IMR-90 (cell line): Measurements from ENCODE around the gene MCF2L2. TPM values are rescaled to one million over a fixed set of nuclear protein-coding genes. Genes with fewer than 3 reads are reported as not detected.

Experiments
- ATAC-seq: fragments of 200-7000 bp; cut with Tn5 transposase; 2 replicates; pipeline ENCODE4 v1.9.1; 2020; ENCODE audit warnings: low read depth, mild to moderate bottlenecking, moderate library complexity
- BruUV-seq: library from RNA; stranded (reverse); fragments of 400-500 nt; replicated peaks from 2 replicates; lab custom pipeline; 2021; lab: Mats Ljungman, UMichigan
- CTCF ChIA-PET: fragments of 300-600 bp; formaldehyde crosslinking; extraction: SDS; loops from one replicate; lab custom pipeline; 2021; ENCODE audit warnings: antibody characterized with exemption; lab: Yijun Ruan, JAX
- POLR2A ChIA-PET: fragments of 300-600 bp; sonication (Branson Sonifier 250); formaldehyde crosslinking; loops from one replicate; lab custom pipeline; 2022; ENCODE audit warnings: antibody characterized with exemption; ENCODE audit not compliant: unreplicated experiment; lab: Charles Lee
- DNase-seq: peaks from one replicate; pipeline ENCODE4 v3.0.0; 2013
- H2AFZ ChIP-seq: replicated peaks from 2 replicates; pipeline ENCODE3; 2013; ENCODE audit warnings: low read length, mild to moderate bottlenecking; ENCODE audit not compliant: poor library complexity
- H2AK5ac ChIP-seq: 2 replicates; pipeline ENCODE4 v1.6.1; 2013; ENCODE audit warnings: low read depth, low read length, inconsistent platforms
- H2AK9ac ChIP-seq: replicated peaks from 2 replicates; pipeline ENCODE3; 2013; ENCODE audit warnings: mild to moderate bottlenecking, low read depth, low read length, moderate library complexity; ENCODE audit not compliant: poor library complexity
- H2BK120ac ChIP-seq: 2 replicates; pipeline ENCODE4 v1.6.1; 2013; ENCODE audit warnings: low read depth, low read length, inconsistent platforms
- H2BK15ac ChIP-seq: 3 replicates; pipeline ENCODE4 v1.6.1; 2013; ENCODE audit warnings: low read depth, low read length, inconsistent platforms
- H2BK20ac ChIP-seq: 2 replicates; pipeline ENCODE4 v1.6.1; 2013; ENCODE audit warnings: low read depth, mild to moderate bottlenecking, inconsistent platforms, low read length, moderate library complexity
- H2BK5ac ChIP-seq: 2 replicates; pipeline ENCODE4 v1.6.1; 2013; ENCODE audit warnings: mild to moderate bottlenecking, low read depth, low read length, inconsistent platforms; ENCODE audit not compliant: poor library complexity, severe bottlenecking
- H3K14ac ChIP-seq: replicated peaks from 2 replicates; pipeline ENCODE4 v1.6.1; 2013; ENCODE audit warnings: low read depth, low read length, inconsistent platforms
- H3K18ac ChIP-seq: 2 replicates; pipeline ENCODE4 v1.6.1; 2013; ENCODE audit warnings: low read depth, low read length, control low read depth
- H3K23ac ChIP-seq: 2 replicates; pipeline ENCODE4 v1.6.1; 2013; ENCODE audit warnings: low read depth, low read length, inconsistent platforms
- H3K27ac ChIP-seq: 2 replicates; pipeline ENCODE4 v1.5.1; 2013; ENCODE audit warnings: mild to moderate bottlenecking, control low read depth, low read length; ENCODE audit not compliant: insufficient read depth
- H3K27me3 ChIP-seq: 2 replicates; pipeline ENCODE4 v1.6.1; 2013; ENCODE audit warnings: low read length; ENCODE audit not compliant: control insufficient read depth, insufficient read depth
- H3K36me3 ChIP-seq: 2 replicates; pipeline ENCODE4 v1.6.1; 2013; ENCODE audit warnings: low read length, mixed read lengths; ENCODE audit not compliant: control insufficient read depth, insufficient read depth
- H3K4ac ChIP-seq: 2 replicates; pipeline ENCODE4 v1.6.1; 2013; ENCODE audit warnings: low read depth, low read length, inconsistent platforms
- H3K4me1 ChIP-seq: 2 replicates; pipeline ENCODE4 v1.6.1; 2013; ENCODE audit warnings: low read length, mixed read lengths; ENCODE audit not compliant: control insufficient read depth, insufficient read depth
- H3K4me2 ChIP-seq: 2 replicates; pipeline ENCODE4 v1.6.1; 2013; ENCODE audit warnings: low read depth, mild to moderate bottlenecking, control low read depth, low read length, moderate library complexity
- H3K4me3 ChIP-seq: 2 replicates; pipeline ENCODE4 v1.5.1; 2013; ENCODE audit warnings: low read depth, mild to moderate bottlenecking, control low read depth, low read length, moderate library complexity; ENCODE audit not compliant: insufficient read depth
- H3K56ac ChIP-seq: 2 replicates; pipeline ENCODE4 v1.6.1; 2013; ENCODE audit warnings: low read length, inconsistent platforms; ENCODE audit not compliant: insufficient read depth; ENCODE audit errors: extremely low read depth
- H3K79me1 ChIP-seq, 2 experiments: 2 replicates each; pipeline ENCODE4 v1.6.1; 2013; ENCODE audit warnings: low read length in 2 of 2, inconsistent platforms in 1 of 2, low read depth in 1 of 2
- H3K9ac ChIP-seq: 2 replicates; pipeline ENCODE4 v1.6.1; 2013; ENCODE audit warnings: low read depth, low read length, control low read depth
- H3K9me1 ChIP-seq: 2 replicates; pipeline ENCODE4 v1.6.1; 2013; ENCODE audit warnings: low read length, inconsistent platforms; ENCODE audit not compliant: insufficient read depth
- H3K9me3 ChIP-seq: 2 replicates; pipeline ENCODE4 v1.6.1; 2013; ENCODE audit warnings: low read length; ENCODE audit not compliant: control insufficient read depth, insufficient read depth
- H4K20me1 ChIP-seq: 2 replicates; pipeline ENCODE4 v1.6.1; 2013; ENCODE audit warnings: low read length, inconsistent platforms; ENCODE audit not compliant: insufficient read depth
- H4K5ac ChIP-seq: 2 replicates; pipeline ENCODE4 v1.6.1; 2013; ENCODE audit warnings: mild to moderate bottlenecking, low read depth, low read length, control low read depth
- H4K8ac ChIP-seq, 2 experiments: 2 replicates each; pipeline ENCODE4 v1.6.1; 2013; ENCODE audit warnings: low read depth in 2 of 2, low read length in 2 of 2, control low read depth in 1 of 2, inconsistent platforms in 1 of 2
- H4K91ac ChIP-seq: 2 replicates; pipeline ENCODE4 v1.6.1; 2013; ENCODE audit warnings: low read depth, low read length, inconsistent platforms; ENCODE audit not compliant: insufficient read depth
- CEBPB ChIP-seq: IDR thresholded peaks from 2 replicates; pipeline ENCODE4 v1.6.1; 2012; ENCODE audit warnings: low read depth, low read length, improper control_type of control experiment
- CHD1 ChIP-seq: IDR thresholded peaks from 2 replicates; pipeline ENCODE4 v1.6.1; 2012; ENCODE audit warnings: low read depth, low read length, improper control_type of control experiment
- MAFK ChIP-seq: IDR thresholded peaks from 2 replicates; pipeline ENCODE4 v1.6.1; 2012; ENCODE audit warnings: low read depth, low read length, improper control_type of control experiment
- MAZ ChIP-seq: IDR thresholded peaks from 2 replicates; pipeline ENCODE4 v1.6.1; 2012; ENCODE audit warnings: low read depth, mild to moderate bottlenecking, low read length, improper control_type of control experiment, moderate library complexity, borderline replicate concordance
- RAD21 ChIP-seq: IDR thresholded peaks from 2 replicates; pipeline ENCODE4 v1.6.1; 2012; ENCODE audit warnings: low read length, improper control_type of control experiment
- RCOR1 ChIP-seq: IDR thresholded peaks from 2 replicates; pipeline ENCODE4 v1.6.1; 2012; ENCODE audit warnings: mild to moderate bottlenecking, low read length, improper control_type of control experiment; ENCODE audit not compliant: insufficient replicate concordance
- WGBS, 2 experiments: methylation state at CpG; one replicate each; pipeline versions ENCODE4 v1.1.5 to v1.1.7; 2013; ENCODE audit warnings: missing lambda C conversion rate in 2 of 2; ENCODE audit not compliant: insufficient read length in 1 of 2; ENCODE audit errors: extremely low coverage in 2 of 2; 5-methylcytosine and 5-hydroxymethylcytosine counted together
- dilution Hi-C: fragments of 300-500 bp; cut with HindIII; formaldehyde crosslinking; loops from one replicate; pipeline ENCODE4 v1.14.3; 2018; ENCODE audit warnings: low sequenced_read_pairs; ENCODE audit not compliant: unreplicated experiment
- in situ Hi-C: fragments of 300-500 bp; cut with MboI; formaldehyde crosslinking; loops from 3 replicates; pipeline ENCODE4 v1.14.3; 2019; ENCODE audit warnings: low sequenced_read_pairs, inconsistent platforms, mixed read lengths
- intact Hi-C: fragments of 100-400 bp; cut with micrococcal nuclease; formaldehyde crosslinking; loops from 2 replicates; pipeline ENCODE4 v1.10.0; 2022
- polyA plus RNA-seq, 3 experiments: library from polyadenylated mRNA; depleted of rRNA; stranded (reverse); fragments of >200 nt; gene quantifications; 2 replicates each; pipeline ENCODE4 v1.2.3, GENCODE V29; 2012; ENCODE audit warnings: low replicate concordance in 1 of 3
- total RNA-seq: library from RNA; depleted of rRNA; stranded (reverse); fragments of >200 nt; gene quantifications from 2 replicates; pipeline ENCODE4 v1.2.3, GENCODE V29; 2012
- TF ChIP-seq, protein P1 (sequence below): fragments of 150-350 bp; IDR thresholded peaks from 2 replicates; pipeline ENCODE4 v1.6.1; 2017; ENCODE audit warnings: mild to moderate bottlenecking, antibody characterized with exemption, low read length, low read depth

Gene MCF2L2
- total and polyA plus RNA-seq, 2 of the 4 experiments (the other 2 are of a cell fraction) = under 0.01 TPM; not detected in 1

DNA sequence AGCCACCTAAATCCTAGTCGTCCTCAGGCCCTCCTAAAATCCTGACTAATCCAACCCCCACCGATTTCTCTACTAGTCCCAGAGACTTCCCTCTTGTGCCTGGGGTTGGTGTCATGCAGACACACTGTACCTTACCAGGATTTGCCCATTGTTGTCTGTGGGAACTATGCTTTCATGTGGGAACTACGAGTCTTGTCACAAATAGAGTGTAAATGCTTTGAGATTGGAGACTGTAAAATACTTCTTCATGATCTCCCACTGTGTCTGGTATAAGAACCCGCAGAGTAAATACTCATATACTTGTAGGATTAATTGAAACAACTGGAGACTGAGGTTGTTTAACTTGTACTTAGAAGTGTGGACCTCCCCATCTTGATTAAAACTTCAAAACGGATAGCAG lies 164.2 kb downstream of the MCF2L2 start:
- no peak overlapping the region for H3K27ac ChIP-seq
- no peaks in the 10 kb centered on the region for H3K79me1 ChIP-seq
- no peak overlapping the region for H2AFZ ChIP-seq
- dilution Hi-C loops = no loop called here
- in situ Hi-C loops = no loop called here
- no peaks in the 10 kb centered on the region for H3K9me3 ChIP-seq
- no peak overlapping the region for H3K23ac ChIP-seq
- POLR2A ChIA-PET = no interaction called here
- no peaks in the 10 kb centered on the region; the same call in 1 of the 2 replicates for H4K20me1 ChIP-seq
- no peak overlapping the region for H4K8ac ChIP-seq
- peaks cover 2% of the 10 kb centered on the region; the same call in 1 of the 2 replicates for H3K27me3 ChIP-seq
- no peak overlapping the region for H3K9ac ChIP-seq
- no peaks in the 10 kb centered on the region for H3K4me1 ChIP-seq
- DNase-seq (no peak), ATAC-seq (no peak)
- H2AK9ac ChIP-seq = no peak overlapping the region
- H2BK15ac ChIP-seq = no peak overlapping the region
- H3K18ac ChIP-seq = no peak overlapping the region
- H4K5ac ChIP-seq = no peak overlapping the region
- intact Hi-C loops = no loop called here
- CTCF ChIA-PET = no interaction called here
- no peaks in the 10 kb centered on the region for H3K36me3 ChIP-seq
- no peak overlapping the region for H2BK120ac ChIP-seq
- H2BK20ac ChIP-seq = no peak overlapping the region
- no peak for TF ChIP-seq RAD21
- no peak for TF ChIP-seq CEBPB
- TF ChIP-seq CHD1 = no peak
- no peak for TF ChIP-seq MAFK
- TF ChIP-seq, protein P1, sequence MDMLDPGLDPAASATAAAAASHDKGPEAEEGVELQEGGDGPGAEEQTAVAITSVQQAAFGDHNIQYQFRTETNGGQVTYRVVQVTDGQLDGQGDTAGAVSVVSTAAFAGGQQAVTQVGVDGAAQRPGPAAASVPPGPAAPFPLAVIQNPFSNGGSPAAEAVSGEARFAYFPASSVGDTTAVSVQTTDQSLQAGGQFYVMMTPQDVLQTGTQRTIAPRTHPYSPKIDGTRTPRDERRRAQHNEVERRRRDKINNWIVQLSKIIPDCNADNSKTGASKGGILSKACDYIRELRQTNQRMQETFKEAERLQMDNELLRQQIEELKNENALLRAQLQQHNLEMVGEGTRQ = no peak
- TF ChIP-seq RCOR1 = no peak
- TF ChIP-seq MAZ = no peak
- H3K9me1 ChIP-seq = no peaks in the 10 kb centered on the region
- no peak overlapping the region for H4K91ac ChIP-seq
- no TSS peak for BruUV-seq
- H2BK5ac ChIP-seq = no peak overlapping the region
- H3K14ac ChIP-seq = no peak overlapping the region
- no peak overlapping the region for H3K4me2 ChIP-seq
- no peak overlapping the region for H3K4ac ChIP-seq
- WGBS, 2 experiments = no CpG with 5 or more reads among the region's 5 CpGs
- no peak overlapping the region for H3K4me3 ChIP-seq
- no peak overlapping the region for H2AK5ac ChIP-seq
- H3K56ac ChIP-seq = no peak overlapping the region
